ENCODE data around the gene TRAM2. TPM values are rescaled to one million over a fixed set of nuclear protein-coding genes. Genes with fewer than 3 reads are reported as not detected.
"Not testable (repeated sequence)": the region's sequence is repeated elsewhere in the genome, so short reads cannot be mapped to it uniquely, and the experiment has no call there.

Gene TRAM2
- total and polyA plus RNA-seq, 5 experiments from 2014 or later, result 3.1 to 9.9 (median 4.9) TPM

DNA sequence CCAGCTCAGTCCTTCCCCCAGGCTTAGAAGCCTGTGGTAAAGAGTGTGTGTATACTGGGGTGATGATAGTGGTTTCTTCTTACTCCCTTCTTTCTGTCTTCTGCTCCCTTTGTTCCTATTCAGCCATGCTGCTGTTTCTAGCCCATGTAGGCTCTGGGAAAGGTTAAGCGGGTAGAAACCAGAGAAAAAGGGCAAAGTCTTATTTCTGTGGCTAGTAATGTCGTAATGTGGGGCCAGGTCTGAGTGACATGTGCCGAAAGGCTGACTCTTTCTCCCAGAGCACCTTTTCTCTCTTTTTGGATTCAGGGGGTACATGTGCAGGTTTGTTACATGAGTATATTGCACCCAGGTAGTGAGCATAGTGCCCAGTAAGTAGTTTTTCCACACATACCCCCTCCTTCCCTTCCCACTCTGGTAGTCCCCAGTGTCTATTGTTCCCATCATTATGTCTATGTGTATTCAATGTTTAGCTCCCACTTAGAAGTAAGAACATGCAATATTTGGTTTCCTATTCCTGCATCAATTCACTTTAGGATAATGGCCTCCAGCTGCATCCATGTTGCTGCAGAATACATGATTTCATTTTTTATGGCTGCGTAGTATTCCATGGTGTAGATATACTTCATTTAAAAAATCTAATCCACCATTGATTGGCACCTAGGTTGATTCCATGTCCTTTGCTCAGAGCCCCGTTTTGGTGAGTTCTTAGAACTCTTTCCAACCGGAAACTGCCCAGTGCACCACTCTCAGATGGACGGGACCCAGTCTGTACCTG lies 82.4 kb downstream of the TRAM2 start:
- Mint-ChIP-seq H3K4me1 (peaks cover 0 to 3% (median 0%) of the 10 kb centered on the region in 4 donors), H3K36me3 (peaks cover 3 to 17% (median 7%) of the 10 kb centered on the region in 3 donors)
- no peak for ATAC-seq

DNA sequence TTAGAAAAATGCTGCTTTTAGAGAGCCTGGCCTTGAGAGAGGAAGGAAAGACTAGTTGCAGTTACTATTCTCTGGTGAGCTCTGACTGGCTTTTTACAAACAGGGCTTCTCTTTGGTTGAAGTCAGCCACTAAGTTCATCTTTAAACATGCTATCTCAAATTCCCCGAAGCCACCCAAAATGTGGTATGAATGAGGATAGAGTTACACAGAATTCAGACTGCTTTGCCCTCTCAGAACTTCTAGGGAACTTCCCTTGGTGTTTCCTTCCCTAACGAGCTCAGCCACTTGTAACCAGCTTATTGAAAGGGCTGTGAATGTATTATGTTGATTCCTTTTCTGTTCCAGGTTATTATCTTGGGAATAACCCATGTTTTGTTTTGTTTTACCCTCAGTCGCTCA lies 83.2 kb downstream of the TRAM2 start:
- Mint-ChIP-seq H3K27ac (no peak overlapping the region), H3K36me3 (peaks cover 3 to 17% (median 7%) of the 10 kb centered on the region in 3 donors), H3K9me3 (peaks cover 0 to 5% (median 0%) of the 10 kb centered on the region in 9 donors), H3K27me3 (no peaks in the 10 kb centered on the region), H3K4me1 (no peaks in the 10 kb centered on the region), H3K4me3 (no peak overlapping the region)
- no peak for ATAC-seq
- POLR2A ChIA-PET, result no interaction called here
- no peak for DNase-seq

More for the DNA sequence above, 82.4 kb downstream of the TRAM2 start:
- POLR2A ChIA-PET, result no interaction called here
- Mint-ChIP-seq H3K27me3 (no peaks in the 10 kb centered on the region), H3K9me3 (peaks cover 0 to 5% (median 0%) of the 10 kb centered on the region in 9 donors), H3K27ac (peak overlapping the region in 1 of 10 donors; percentile 19), H3K4me3 (no peak overlapping the region)
- DNase-seq, result no peak

DNA sequence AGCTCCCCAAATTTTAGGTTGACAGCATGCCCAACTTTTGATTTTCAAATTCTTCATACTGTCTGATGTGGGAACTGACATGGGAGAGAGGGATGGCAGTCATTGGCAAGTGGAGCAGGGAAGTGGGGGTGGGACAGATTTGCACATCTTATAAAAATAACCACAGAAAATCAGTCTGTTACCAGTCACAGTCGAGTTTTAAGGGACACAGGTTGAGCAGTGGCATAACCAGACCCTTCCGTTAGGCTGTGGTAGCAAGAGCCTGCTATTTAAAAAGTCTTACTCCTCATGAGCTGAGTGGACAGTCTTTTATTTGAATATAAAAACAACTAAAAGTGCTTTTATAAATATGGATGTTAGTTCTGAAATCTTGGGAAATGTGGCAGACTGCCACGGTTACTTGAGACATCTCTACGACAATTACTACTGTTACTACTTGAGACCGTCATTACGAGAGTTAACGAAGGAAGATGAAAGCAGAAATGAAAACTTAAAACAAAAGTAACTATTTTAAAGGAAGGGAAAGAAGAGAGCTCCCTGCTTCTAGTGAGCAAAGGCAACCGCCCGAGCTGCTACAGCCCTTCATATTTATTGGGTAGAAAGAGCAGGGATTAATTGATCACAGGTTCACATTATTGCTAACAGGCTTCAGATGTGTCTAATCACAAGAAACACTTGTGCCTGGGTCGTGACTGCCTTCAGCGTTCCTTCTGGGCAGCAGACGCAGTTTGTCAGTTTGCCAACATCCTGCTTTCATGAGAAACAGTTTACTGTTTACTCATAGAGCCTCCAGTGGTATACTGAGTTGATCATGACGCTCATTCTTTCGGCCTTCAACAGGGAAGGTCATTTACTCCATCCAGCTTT lies 85.4 kb downstream of the TRAM2 start:
- H3K27me3 Mint-ChIP-seq, result no peaks in the 10 kb centered on the region
- peaks cover 6 to 18% (median 7%) of the 10 kb centered on the region in 3 donors for H3K36me3 Mint-ChIP-seq
- POLR2A ChIA-PET, result no interaction called here
- DNase-seq (no peak), ATAC-seq (no peak)
- peak overlapping the region in 1 of 10 donors; percentile 17 for H3K4me3 Mint-ChIP-seq
- peaks cover 0 to 5% (median 0%) of the 10 kb centered on the region in 9 donors for H3K9me3 Mint-ChIP-seq
- no peaks in the 10 kb centered on the region for H3K4me1 Mint-ChIP-seq
- H3K27ac Mint-ChIP-seq, result peak overlapping the region in 1 of 10 donors; percentile 32

GRCh38 chr6:52489881-52490280 lies 87.0 kb downstream of the TRAM2 start:
- H3K9me3 Mint-ChIP-seq, result no peaks in the 10 kb centered on the region
- ATAC-seq (no peak), DNase-seq (no peak)
- H3K4me3 Mint-ChIP-seq, result no peak overlapping the region
- H3K36me3 Mint-ChIP-seq, result peaks cover 2 to 17% (median 3%) of the 10 kb centered on the region in 3 donors
- no peaks in the 10 kb centered on the region for H3K27me3 Mint-ChIP-seq
- peak overlapping the region in 1 of 10 donors; percentile 16 for H3K27ac Mint-ChIP-seq
- POLR2A ChIA-PET, result no interaction called here
- H3K4me1 Mint-ChIP-seq, result no peaks in the 10 kb centered on the region

DNA sequence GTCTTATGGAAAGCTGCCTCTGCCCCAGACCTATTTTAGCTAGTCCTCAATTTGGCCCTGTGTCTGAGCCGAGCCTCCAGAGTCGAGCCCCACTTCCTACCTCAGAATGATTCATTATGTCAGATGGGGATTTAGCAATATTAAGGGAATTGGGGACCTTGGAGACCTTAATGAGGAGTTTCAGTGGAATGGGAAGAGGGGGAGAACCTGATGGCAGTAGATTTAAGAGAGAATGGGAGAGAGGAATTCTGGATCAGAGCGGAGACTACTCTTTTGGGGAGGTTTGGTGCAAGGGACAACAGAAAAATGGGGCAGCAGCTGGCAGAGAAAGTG lies 93.2 kb downstream of the TRAM2 start:
- H3K4me3 Mint-ChIP-seq, result no peak overlapping the region
- POLR2A ChIA-PET, result no interaction called here
- ATAC-seq (no peak), DNase-seq (no peak)
- no peaks in the 10 kb centered on the region for H3K9me3 Mint-ChIP-seq
- peaks cover 0 to 7% (median 5%) of the 10 kb centered on the region in 3 donors for H3K36me3 Mint-ChIP-seq
- no peak overlapping the region for H3K27ac Mint-ChIP-seq
- H3K4me1 Mint-ChIP-seq, result no peaks in the 10 kb centered on the region
- H3K27me3 Mint-ChIP-seq, result no peaks in the 10 kb centered on the region

- POLR2A ChIA-PET, result no interaction called here
- no peak for ATAC-seq
Observed at GRCh38 chr6:52482903-52483670, 93.8 kb downstream of the TRAM2 start.

GRCh38 chr6:52475307-52475706 lies 101.6 kb downstream of the TRAM2 start:
- DNase-seq (no peak), ATAC-seq (no peak)
- Mint-ChIP-seq H3K4me1 (peaks cover 0 to 1% (median 0%) of the 10 kb centered on the region in 4 donors), H3K4me3 (no peak overlapping the region), H3K27me3 (no peaks in the 10 kb centered on the region), H3K36me3 (peaks cover 0 to 4% (median 3%) of the 10 kb centered on the region in 3 donors), H3K27ac (no peak overlapping the region), H3K9me3 (no peaks in the 10 kb centered on the region)
- POLR2A ChIA-PET, result no interaction called here

More at GRCh38 chr6:52482903-52483670, 93.8 kb downstream of the TRAM2 start:
- Mint-ChIP-seq H3K4me3 (no peak overlapping the region), H3K27ac (no peak overlapping the region), H3K27me3 (no peaks in the 10 kb centered on the region), H3K36me3 (peaks cover 0 to 7% (median 5%) of the 10 kb centered on the region in 3 donors), H3K4me1 (no peaks in the 10 kb centered on the region), H3K9me3 (no peaks in the 10 kb centered on the region)
- no peak for DNase-seq

DNA sequence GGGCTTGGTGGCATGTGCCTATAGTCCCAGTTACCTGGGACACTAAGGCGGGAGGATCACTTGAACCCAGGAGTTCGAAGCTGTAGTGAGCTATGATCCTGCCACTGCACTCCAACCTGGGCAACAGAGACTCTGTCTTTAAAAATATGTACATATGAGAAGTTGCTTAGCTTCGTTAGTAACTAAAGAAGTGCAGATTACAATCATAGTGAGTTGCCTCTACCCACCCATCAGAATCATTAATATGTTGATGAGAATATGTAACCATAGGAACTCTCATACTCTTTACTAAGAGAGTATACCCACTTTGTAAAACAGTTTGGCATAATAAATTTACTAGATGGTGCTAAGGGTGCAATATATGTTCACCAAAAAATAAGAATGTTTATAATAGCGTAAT lies 102.7 kb downstream of the TRAM2 start:
- POLR2A ChIA-PET, result no interaction called here
- no peak overlapping the region for H3K4me3 Mint-ChIP-seq
- peaks cover 0 to 1% (median 0%) of the 10 kb centered on the region in 4 donors for H3K4me1 Mint-ChIP-seq
- DNase-seq, result no peak
- no peaks in the 10 kb centered on the region for H3K27me3 Mint-ChIP-seq
- no peaks in the 10 kb centered on the region for H3K9me3 Mint-ChIP-seq
- H3K36me3 Mint-ChIP-seq, result peaks cover 0 to 4% (median 3%) of the 10 kb centered on the region in 3 donors
- ATAC-seq, result no peak
- no peak overlapping the region for H3K27ac Mint-ChIP-seq

DNA sequence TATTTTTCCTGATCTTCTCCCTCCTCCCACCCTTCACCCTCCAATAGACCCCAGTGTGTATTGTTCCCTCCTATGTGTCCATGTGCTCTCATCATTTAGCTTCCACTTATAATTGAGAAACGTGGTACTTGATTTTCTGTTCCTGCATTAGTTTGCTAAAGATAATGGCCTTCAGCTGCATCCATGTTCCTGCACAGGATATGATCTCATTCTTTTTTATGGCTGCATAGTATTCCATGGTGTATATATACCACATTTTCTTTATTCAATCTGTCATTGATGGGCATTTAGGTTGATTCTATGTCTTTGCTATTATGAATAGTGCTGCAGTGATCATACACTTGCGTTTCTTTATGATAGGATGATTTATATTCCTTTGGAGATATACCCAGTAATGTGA lies 115.7 kb downstream of the TRAM2 start:
- ATAC-seq, H3K4me3 Mint-ChIP-seq, H3K27me3 Mint-ChIP-seq, DNase-seq, POLR2A ChIA-PET, H3K4me1 Mint-ChIP-seq, H3K9me3 Mint-ChIP-seq, H3K27ac Mint-ChIP-seq, H3K36me3 Mint-ChIP-seq: not testable (repeated sequence)

GRCh38 chr6:52457096-52457495 lies 119.8 kb downstream of the TRAM2 start:
- Mint-ChIP-seq H3K4me3 (no peak overlapping the region), H3K36me3 (peaks cover 14 to 21% (median 18%) of the 10 kb centered on the region in 3 donors), H3K4me1 (no peaks in the 10 kb centered on the region), H3K27me3 (no peaks in the 10 kb centered on the region), H3K9me3 (peaks cover 0 to 10% (median 2%) of the 10 kb centered on the region in 9 donors), H3K27ac (no peak overlapping the region)
- DNase-seq (no peak), ATAC-seq (no peak)
- POLR2A ChIA-PET, result no interaction called here

GRCh38 chr6:52454556-52454955 lies 122.3 kb downstream of the TRAM2 start:
- Mint-ChIP-seq H3K36me3 (peaks cover 27 to 39% (median 35%) of the 10 kb centered on the region in 3 donors), H3K4me1 (peaks cover 0 to 2% (median 0%) of the 10 kb centered on the region in 4 donors), H3K27ac (no peak overlapping the region), H3K4me3 (no peak overlapping the region), H3K27me3 (peaks cover 0 to 6% (median 0%) of the 10 kb centered on the region in 5 donors), H3K9me3 (peaks cover 5 to 24% (median 21%) of the 10 kb centered on the region in 9 donors)
- POLR2A ChIA-PET, result no interaction called here
- no peak for ATAC-seq
- no peak for DNase-seq

All from naive thymus-derived CD8-positive, alpha-beta T cell (primary cell).